B cell (primary cell): ENCODE measurements around the gene DOC2B. TPM values are rescaled to one million over a fixed set of nuclear protein-coding genes. Genes with fewer than 3 reads are reported as not detected.
A peak's percentile ranks its signal among the peaks of the same experiment; 100 is the strongest.

Experiments
- ATAC-seq: fragments of 200-7000 bp; cut with Tn5 transposase; one replicate; pipeline ENCODE4 v1.10.0; 2021; ENCODE audit warnings: low read depth, mild to moderate bottlenecking, moderate number of reproducible peaks, moderate library complexity
- CTCF ChIA-PET: fragments of 350-600 bp; sonication (Branson Sonifier 250); formaldehyde crosslinking; loops from one replicate; lab custom pipeline; 2021; ENCODE audit warnings: antibody characterized with exemption, inconsistent platforms; lab: Charles Lee
- POLR2A ChIA-PET: fragments of 350-600 bp; sonication (Branson Sonifier 250); formaldehyde crosslinking; loops from one replicate; lab custom pipeline; 2021; ENCODE audit warnings: antibody characterized with exemption; lab: Charles Lee
- DNase-seq: peaks from one replicate; pipeline ENCODE4 v3.0.0; 2013
- H2AFZ ChIP-seq: 2 replicates; pipeline ENCODE4 v1.6.1; 2012; ENCODE audit warnings: mild to moderate bottlenecking, low read depth, low read length; ENCODE audit not compliant: insufficient read depth, poor library complexity, severe bottlenecking
- H3K27ac ChIP-seq, 2 donors: 1 replicate in 1 of 2; 2 replicates in 1 of 2; pipeline ENCODE4 v1.5.1; 2012 to 2013; ENCODE audit warnings: low read length in 2 of 2, mild to moderate bottlenecking in 2 of 2, moderate library complexity in 1 of 2
- H3K27me3 ChIP-seq, 4 experiments: fragments of 200-600 bp in 1 of 4; sonication (generic) in 1 of 4; replicated peaks in 1 of 4; 1 replicate in 2 of 4; 2 replicates in 2 of 4; pipeline versions ENCODE4 v1.6.1 to v1.7.0; 2013 to 2016; ENCODE audit warnings: low read length in 3 of 4, mild to moderate bottlenecking in 2 of 4, mixed read lengths in 1 of 4, moderate library complexity in 1 of 4; ENCODE audit not compliant: insufficient read depth in 4 of 4, control insufficient read depth in 3 of 4; ENCODE audit errors: control extremely low read depth in 1 of 4
- H3K36me3 ChIP-seq, 2 experiments: replicated peaks in 1 of 2; 1 replicate in 1 of 2; 2 replicates in 1 of 2; pipeline versions ENCODE4 v1.6.1 to v1.7.1; 2013; ENCODE audit warnings: low read length in 1 of 2; ENCODE audit not compliant: insufficient read depth in 2 of 2, control insufficient read depth in 1 of 2; ENCODE audit errors: control extremely low read depth in 1 of 2, extremely low read depth in 1 of 2
- H3K4me1 ChIP-seq, 2 donors: fragments of 200-600 bp in 1 of 2; sonication (generic) in 1 of 2; 1 replicate in 1 of 2; 2 replicates in 1 of 2; pipeline versions ENCODE4 v1.5.1 to v1.6.1; 2013 to 2017; ENCODE audit warnings: low read length in 2 of 2; ENCODE audit not compliant: control insufficient read depth in 2 of 2, insufficient read depth in 2 of 2
- H3K4me2 ChIP-seq: replicated peaks from 2 replicates; pipeline ENCODE3; 2012; ENCODE audit warnings: mild to moderate bottlenecking, low read depth, low read length; ENCODE audit not compliant: poor library complexity, severe bottlenecking
- H3K4me3 ChIP-seq, 5 experiments: fragments of 200-600 bp in 1 of 5; sonication (generic) in 1 of 5; 1 replicate in 3 of 5; 2 replicates in 2 of 5; pipeline versions ENCODE4 v1.5.1 to v1.7.0; 2011 to 2016; ENCODE audit warnings: low read length in 4 of 5, mild to moderate bottlenecking in 4 of 5, low read depth in 2 of 5, control low read depth in 1 of 5, moderate library complexity in 1 of 5; ENCODE audit not compliant: insufficient read depth in 1 of 5; ENCODE audit errors: control extremely low read depth in 1 of 5, extremely low read depth in 1 of 5
- H3K79me2 ChIP-seq: fragments of 200-600 bp; sonication (generic); one replicate; pipeline ENCODE4 v1.6.0; 2016; ENCODE audit warnings: low read length; ENCODE audit not compliant: control insufficient read depth, insufficient read depth
- H3K9ac ChIP-seq: fragments of 200-600 bp; sonication (generic); 2 replicates; pipeline ENCODE4 v1.6.1; 2017; ENCODE audit warnings: mild to moderate bottlenecking, low read length, moderate library complexity
- H3K9me3 ChIP-seq, 3 donors: one replicate each; pipeline versions ENCODE4 v1.6.1 to v1.7.1; 2013; ENCODE audit warnings: low read length in 2 of 3; ENCODE audit not compliant: control insufficient read depth in 2 of 3, insufficient read depth in 1 of 3; ENCODE audit errors: control extremely low read depth in 1 of 3
- H4K20me1 ChIP-seq: 2 replicates; pipeline ENCODE4 v1.6.0; 2012; ENCODE audit warnings: mild to moderate bottlenecking, low read length; ENCODE audit not compliant: insufficient read depth, control insufficient read depth, poor library complexity, severe bottlenecking
- H3K27ac Mint-ChIP-seq: one replicate; pipeline ENCODE4 v1.8.0; 2021; ENCODE audit warnings: mixed read lengths
- H3K27me3 Mint-ChIP-seq: one replicate; pipeline ENCODE4 v1.8.0; 2021; ENCODE audit warnings: mixed read lengths
- H3K4me1 Mint-ChIP-seq: one replicate; pipeline ENCODE4 v1.8.0; 2021; ENCODE audit warnings: mixed read lengths
- H3K4me3 Mint-ChIP-seq: one replicate; pipeline ENCODE4 v1.8.0; 2021; ENCODE audit warnings: mixed read lengths
- H3K9me3 Mint-ChIP-seq: one replicate; pipeline ENCODE4 v1.8.0; 2022; ENCODE audit warnings: mixed read lengths; ENCODE audit not compliant: insufficient read depth
- EZH2 ChIP-seq: IDR thresholded peaks from 2 replicates; pipeline ENCODE4 v1.6.1; 2012; ENCODE audit warnings: borderline replicate concordance, low read depth, mild to moderate bottlenecking, moderate library complexity, low read length; ENCODE audit not compliant: insufficient read depth, poor library complexity, severe bottlenecking
- WGBS: methylation state at CpG from one replicate; pipeline ENCODE4 v1.1.5; 2013; ENCODE audit warnings: missing lambda C conversion rate; ENCODE audit not compliant: insufficient coverage; 5-methylcytosine and 5-hydroxymethylcytosine counted together
- intact Hi-C: fragments of 100-400 bp; cut with micrococcal nuclease; formaldehyde crosslinking; loops from one replicate; pipeline ENCODE4 v1.10.0; 2022
- polyA plus RNA-seq: library from polyadenylated mRNA; depleted of rRNA; stranded (reverse); fragments of >200 nt; gene quantifications from 2 replicates; pipeline ENCODE4 v1.2.3, GENCODE V29; 2012
- total RNA-seq, 2 donors: library from RNA; stranded (reverse); fragments of 120-200 nt in 1 of 2; gene quantifications; 1 replicate in 1 of 2; 2 replicates in 1 of 2; pipeline versions ENCODE4 v1.2.3 to v1.2.4, GENCODE V29; 2013 to 2022
- TF ChIP-seq, protein P1 (sequence below): fragments of 200-600 bp; IDR thresholded peaks from one replicate; pipeline ENCODE4 v1.8.0; 2022; ENCODE audit warnings: antibody characterized with exemption, mild to moderate bottlenecking

Gene DOC2B
- total and polyA plus RNA-seq, 2 donors (not counting 1 experiment from before 2014, with no cell fraction given) = not detected

GRCh38 chr17:142876-143784, 38.3 kb downstream of the DOC2B start:
- Histone ChIP-seq H3K4me2 (peak overlapping the region; percentile 59), H4K20me1 (no peaks in the 10 kb centered on the region), H3K9ac (no peak overlapping the region), H3K4me1 (peaks cover 0 to 3% of the 10 kb centered on the region in 2 donors), H3K27ac (no peak overlapping the region), H3K4me3 (no peak overlapping the region), H3K36me3 (no peaks in the 10 kb centered on the region), H3K79me2 (no peaks in the 10 kb centered on the region), H3K9me3 (peaks cover 0 to 4% (median 0%) of the 10 kb centered on the region in 3 donors), H3K27me3 (no peaks in the 10 kb centered on the region), H2AFZ (peak overlapping the region; percentile 49)
- no peak overlapping the region for H3K27ac Mint-ChIP-seq
- 96% methylated on average over 11 of the region's 23 CpGs for WGBS
- ATAC-seq = no peak
- no peaks in the 10 kb centered on the region for H3K9me3 Mint-ChIP-seq
- ChIA-PET CTCF (interaction anchor here (0.7 kb wide), 1 partner anchor 557 kb away, joined by 3 read pairs; no protein-coding TSS in a partner anchor), POLR2A (no interaction called here)
- H3K27me3 Mint-ChIP-seq = peaks cover 3% of the 10 kb centered on the region
- H3K4me1 Mint-ChIP-seq = peaks cover 3% of the 10 kb centered on the region
- no peak overlapping the region for H3K4me3 Mint-ChIP-seq
- no peak for TF ChIP-seq EZH2
- TF ChIP-seq, protein P1, sequence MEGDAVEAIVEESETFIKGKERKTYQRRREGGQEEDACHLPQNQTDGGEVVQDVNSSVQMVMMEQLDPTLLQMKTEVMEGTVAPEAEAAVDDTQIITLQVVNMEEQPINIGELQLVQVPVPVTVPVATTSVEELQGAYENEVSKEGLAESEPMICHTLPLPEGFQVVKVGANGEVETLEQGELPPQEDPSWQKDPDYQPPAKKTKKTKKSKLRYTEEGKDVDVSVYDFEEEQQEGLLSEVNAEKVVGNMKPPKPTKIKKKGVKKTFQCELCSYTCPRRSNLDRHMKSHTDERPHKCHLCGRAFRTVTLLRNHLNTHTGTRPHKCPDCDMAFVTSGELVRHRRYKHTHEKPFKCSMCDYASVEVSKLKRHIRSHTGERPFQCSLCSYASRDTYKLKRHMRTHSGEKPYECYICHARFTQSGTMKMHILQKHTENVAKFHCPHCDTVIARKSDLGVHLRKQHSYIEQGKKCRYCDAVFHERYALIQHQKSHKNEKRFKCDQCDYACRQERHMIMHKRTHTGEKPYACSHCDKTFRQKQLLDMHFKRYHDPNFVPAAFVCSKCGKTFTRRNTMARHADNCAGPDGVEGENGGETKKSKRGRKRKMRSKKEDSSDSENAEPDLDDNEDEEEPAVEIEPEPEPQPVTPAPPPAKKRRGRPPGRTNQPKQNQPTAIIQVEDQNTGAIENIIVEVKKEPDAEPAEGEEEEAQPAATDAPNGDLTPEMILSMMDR = no peak
- intact Hi-C loops = loop anchor here (5.0 kb wide), 1 partner anchor 559 kb away; no protein-coding TSS in a partner anchor
- no peak for DNase-seq
